ENCODE data around the gene ATF7. TPM values are rescaled to one million over a fixed set of nuclear protein-coding genes. Genes with fewer than 3 reads are reported as not detected.
A peak's percentile ranks its signal among the peaks of the same experiment; 100 is the strongest.
"Not testable (repeated sequence)": the region's sequence is repeated elsewhere in the genome, so short reads cannot be mapped to it uniquely, and the experiment has no call there.

ATF7 gene
- total RNA-seq, 2 donors from 2014 or later, result 37.9 to 46.7 TPM

- Histone ChIP-seq H3K36me3 (no peaks in the 10 kb centered on the region), H3K9me3 (no peaks in the 10 kb centered on the region), H3K4me1 (replicated peaks) (peaks cover 9% of the 10 kb centered on the region), H3K27ac (peak overlapping the region; percentile 13 to 33), H3K4me3 (peak overlapping the region; percentile 8 to 14), H3K27me3 (replicated peaks; ENCODE audit: insufficient read depth) (no peaks in the 10 kb centered on the region)
- WGBS, result 43% methylated on average over 13 of the region's 13 CpGs
- DNase-seq (ENCODE audit: low spot score), result no peak
- TF ChIP-seq POLR2A (IDR thresholded peaks at IDR 0.05) (no peak), POLR2AphosphoS5 (IDR thresholded peaks at IDR 0.05) (no peak), CTCF (IDR thresholded peaks at IDR 0.05) (no peak)
- intact Hi-C loops (cut with DNase I), result no loop called here
Measured at GRCh38 chr12:53600490-53601295, 25.5 kb downstream of the ATF7 start.

GRCh38 chr12:53599579-53599978, 26.6 kb downstream of the ATF7 start:
- intact Hi-C loops (cut with DNase I), result no loop called here
- Histone ChIP-seq H3K4me1 (replicated peaks) (peaks cover 9% of the 10 kb centered on the region), H3K9me3 (no peaks in the 10 kb centered on the region), H3K36me3 (no peaks in the 10 kb centered on the region), H3K27ac (no peak overlapping the region), H3K4me3 (no peak overlapping the region), H3K27me3 (replicated peaks; ENCODE audit: insufficient read depth) (no peaks in the 10 kb centered on the region)
- 62% methylated on average over 2 of the region's 2 CpGs for WGBS
- no peak for DNase-seq (ENCODE audit: low spot score)
- TF ChIP-seq POLR2AphosphoS5 (IDR thresholded peaks at IDR 0.05), result no peak
- TF ChIP-seq CTCF (IDR thresholded peaks at IDR 0.05), result peak in 1 of 4 experiments; percentile 4
- TF ChIP-seq POLR2A (IDR thresholded peaks at IDR 0.05), result no peak

GRCh38 chr12:53598971-53599370, 27.2 kb downstream of the ATF7 start:
- H3K4me3 ChIP-seq; H3K4me1 ChIP-seq (replicated peaks); intact Hi-C loops (cut with DNase I); H3K36me3 ChIP-seq; H3K27ac ChIP-seq; H3K27me3 ChIP-seq (replicated peaks; ENCODE audit: insufficient read depth); H3K9me3 ChIP-seq; DNase-seq (ENCODE audit: low spot score): not testable (repeated sequence)
- WGBS, result 94% methylated on average over 2 of the region's 2 CpGs

GRCh38 chr12:53596920-53597363, 29.2 kb downstream of the ATF7 start:
- no peaks in the 10 kb centered on the region for H3K9me3 ChIP-seq
- no peaks in the 10 kb centered on the region for H3K36me3 ChIP-seq
- TF ChIP-seq CTCF (IDR thresholded peaks at IDR 0.05), result no peak
- peak; percentile 52 for TF ChIP-seq POLR2AphosphoS5 (IDR thresholded peaks at IDR 0.05)
- no peak overlapping the region for H3K27ac ChIP-seq
- no peak overlapping the region for H3K4me3 ChIP-seq
- intact Hi-C loops (cut with DNase I), result no loop called here
- no peaks in the 10 kb centered on the region for H3K27me3 ChIP-seq (replicated peaks; ENCODE audit: insufficient read depth)
- no peak for DNase-seq (ENCODE audit: low spot score)
- WGBS, result 39% methylated on average over 3 of the region's 3 CpGs
- peaks cover 9% of the 10 kb centered on the region for H3K4me1 ChIP-seq (replicated peaks)

GRCh38 chr12:53594897-53595615, 31.1 kb downstream of the ATF7 start:
- Histone ChIP-seq H3K27me3 (replicated peaks; ENCODE audit: insufficient read depth) (no peaks in the 10 kb centered on the region), H3K4me3 (no peak overlapping the region), H3K9me3 (no peaks in the 10 kb centered on the region), H3K36me3 (no peaks in the 10 kb centered on the region), H3K4me1 (replicated peaks) (peaks cover 8% of the 10 kb centered on the region), H3K27ac (no peak overlapping the region)
- intact Hi-C loops (cut with DNase I), result no loop called here
- 90% methylated on average over 5 of the region's 5 CpGs for WGBS
- DNase-seq (ENCODE audit: low spot score), result no peak
- TF ChIP-seq POLR2AphosphoS5 (IDR thresholded peaks at IDR 0.05) (no peak), POLR2A (IDR thresholded peaks at IDR 0.05) (no peak), CTCF (IDR thresholded peaks at IDR 0.05) (no peak)
